NCI-H460 (cell line): Measurements from ENCODE around the gene FBXO46. TPM values are rescaled to one million over a fixed set of nuclear protein-coding genes. Genes with fewer than 3 reads are reported as not detected.
"Not testable (repeated sequence)": the region's sequence is repeated elsewhere in the genome, so short reads cannot be mapped to it uniquely, and the experiment has no call there.

ENCODE experiments used
- DNase-seq: peaks from one replicate; pipeline ENCODE4 v3.0.0-alpha.2; 2016; ENCODE audit warnings: low read depth; ENCODE audit errors: extremely low read depth
- total RNA-seq: library from RNA; depleted of rRNA; stranded (reverse); fragments of >200 nt; shearing (Covaris generic); gene quantifications from 2 replicates; pipeline ENCODE4 v1.2.3, GENCODE V29; 2014

FBXO46 gene
- total RNA-seq, 1 experiment from 2014 or later: 9.8 TPM

DNA sequence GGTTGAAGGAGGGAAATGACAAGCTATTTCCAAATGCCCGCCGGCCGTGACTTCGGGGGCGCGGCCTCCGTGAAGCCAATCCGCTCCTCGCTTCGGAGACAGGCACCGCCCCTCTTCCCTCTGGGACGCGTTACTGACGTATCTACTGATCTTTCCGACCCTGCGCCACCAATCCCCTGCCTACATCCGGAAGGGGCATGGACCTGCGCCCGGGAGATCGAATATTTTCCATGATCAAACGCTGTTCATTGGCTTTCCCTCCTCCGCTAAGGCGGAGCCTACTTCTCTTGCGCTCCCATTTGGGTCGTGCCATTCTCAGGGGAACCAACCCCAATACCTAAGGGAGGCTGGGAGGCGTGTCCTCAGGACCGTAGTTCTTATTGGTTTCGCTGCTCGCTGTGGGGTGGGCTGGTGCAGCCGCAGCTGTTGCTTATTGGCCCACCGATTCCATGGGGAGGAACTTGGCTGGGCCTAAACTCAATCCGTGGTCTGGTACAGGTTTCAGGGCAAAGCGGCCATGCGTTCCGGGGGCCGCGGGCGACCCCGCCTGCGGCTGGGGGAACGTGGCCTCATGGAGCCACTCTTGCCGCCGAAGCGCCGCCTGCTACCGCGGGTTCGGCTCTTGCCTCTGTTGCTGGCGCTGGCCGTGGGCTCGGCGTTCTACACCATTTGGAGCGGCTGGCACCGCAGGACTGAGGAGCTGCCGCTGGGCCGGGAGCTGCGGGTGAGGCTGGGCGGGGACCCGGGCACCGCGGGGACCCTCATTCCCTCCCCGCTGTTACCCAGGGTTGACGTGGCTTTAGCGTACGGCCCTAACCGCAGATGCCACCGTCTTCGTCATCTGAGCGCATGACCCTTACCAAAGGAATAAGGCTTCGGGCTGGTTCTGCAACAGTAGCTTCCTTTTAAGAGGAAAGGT lies 38.2 kb downstream of the FBXO46 start, which contains the start of gene QPCTL:
Gene QPCTL (plus strand): TSS at position 480 of the 919 bp plus-strand sequence. CDS start 38 bp downstream, at position 518.
- DNase-seq: peak; percentile 99

DNA sequence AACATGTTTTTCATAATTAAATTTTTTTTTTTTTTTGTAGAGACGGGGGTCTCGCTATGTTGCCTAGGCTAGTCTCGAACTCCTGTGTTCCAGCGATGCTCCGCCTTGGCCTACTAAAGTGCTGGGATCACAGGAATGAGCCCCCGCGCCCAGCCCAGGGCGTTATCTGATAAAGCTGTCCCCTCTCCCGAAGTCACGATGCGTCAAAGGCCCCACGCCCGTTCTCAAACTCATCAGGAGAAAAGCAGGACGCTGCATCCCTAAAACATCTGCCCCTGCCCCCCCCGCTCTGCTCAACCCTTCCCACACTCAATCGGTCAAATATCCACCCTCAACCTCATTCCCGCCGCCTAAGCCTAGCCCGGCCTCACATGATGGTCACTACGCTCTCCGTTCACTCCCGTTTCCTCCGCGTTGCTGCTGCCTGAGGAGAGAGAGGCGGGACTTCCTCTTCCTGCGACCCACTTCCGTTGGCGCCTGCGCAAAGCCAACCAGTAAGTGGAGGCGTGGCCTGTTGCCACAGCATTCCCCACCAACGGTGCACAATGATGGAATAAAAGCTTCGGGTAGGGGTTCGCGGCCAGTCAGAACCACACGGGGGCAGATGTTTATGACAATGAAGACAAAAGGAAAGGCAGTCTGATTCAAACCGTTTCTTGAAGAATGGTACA lies 39.0 kb downstream of the FBXO46 start, which contains the start of gene SNRPD2:
Gene SNRPD2 (minus strand): TSS at position 438 of the 671 bp plus-strand sequence. CDS start 65 bp downstream, at position 373.
- peak; percentile 93 for DNase-seq

DNA sequence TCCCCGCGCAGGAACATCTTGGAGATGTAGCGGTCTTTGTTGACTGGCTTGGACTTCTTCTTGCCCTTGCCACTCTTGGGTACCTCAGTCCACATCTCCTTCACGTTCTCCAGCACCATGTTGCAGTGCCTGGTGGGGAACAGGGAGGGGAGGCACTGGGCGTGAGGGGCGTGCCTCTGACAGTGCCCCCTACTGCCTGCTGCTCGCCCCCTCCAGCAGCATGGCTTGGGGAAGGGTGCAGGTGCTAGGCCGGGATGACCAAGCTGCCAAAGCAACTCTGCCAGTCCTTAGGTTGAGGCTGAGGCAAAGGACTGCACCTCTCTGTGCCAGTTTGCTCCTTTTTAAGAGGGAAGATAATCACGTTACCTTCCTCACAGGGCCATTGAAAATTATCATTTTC lies 43.1 kb downstream of the FBXO46 start:
- no peak for DNase-seq

DNA sequence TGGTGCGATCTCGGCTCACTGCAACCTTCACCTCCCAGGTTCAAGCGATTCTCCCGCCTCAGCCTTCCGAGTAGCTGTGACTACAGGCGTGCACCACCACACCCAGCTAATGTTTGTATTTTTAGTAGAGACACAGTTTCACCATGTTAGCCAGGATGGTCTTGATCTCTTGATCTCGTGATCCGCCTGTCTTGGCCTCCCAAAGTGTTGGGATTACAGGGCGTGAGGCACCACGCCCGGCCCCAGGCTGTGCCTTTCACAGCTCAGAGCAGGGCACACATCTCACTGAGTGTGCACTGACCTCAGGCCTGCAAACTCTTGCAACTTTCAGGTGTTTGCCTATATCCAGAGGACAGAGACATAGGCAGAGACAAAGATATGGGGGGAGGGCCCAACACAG lies 45.7 kb downstream of the FBXO46 start:
- DNase-seq: not testable (repeated sequence)

GRCh38 chr19:45682908-45683307 lies 47.8 kb downstream of the FBXO46 start:
- no peak for DNase-seq

DNA sequence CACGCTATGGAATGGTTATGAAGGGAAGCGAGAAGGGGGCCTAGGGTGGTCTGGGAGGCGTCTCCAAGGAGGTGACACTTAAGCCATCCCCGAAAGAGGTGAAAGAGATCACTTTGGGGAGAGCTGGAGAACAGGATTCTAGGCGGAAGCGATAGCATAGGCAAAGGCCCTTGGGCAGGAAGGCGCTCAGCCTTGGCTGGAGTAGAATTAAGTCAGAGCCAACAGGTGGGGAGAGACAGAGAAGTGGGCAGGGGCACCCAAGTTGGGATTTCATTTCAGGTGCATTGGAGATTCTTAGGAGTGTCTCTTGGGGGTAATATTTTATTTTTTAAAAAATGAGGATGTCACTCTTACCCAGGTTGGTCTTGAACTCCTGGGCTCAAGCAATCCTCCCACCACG lies 48.6 kb downstream of the FBXO46 start:
- DNase-seq: no peak

GRCh38 chr19:45681391-45682015 lies 49.2 kb downstream of the FBXO46 start:
- peak; percentile 76 for DNase-seq

GRCh38 chr19:45677351-45678230 lies 53.1 kb downstream of the FBXO46 start:
- peak; percentile 21 for DNase-seq

GRCh38 chr19:45676851-45677263 lies 53.8 kb downstream of the FBXO46 start:
- no peak for DNase-seq

DNA sequence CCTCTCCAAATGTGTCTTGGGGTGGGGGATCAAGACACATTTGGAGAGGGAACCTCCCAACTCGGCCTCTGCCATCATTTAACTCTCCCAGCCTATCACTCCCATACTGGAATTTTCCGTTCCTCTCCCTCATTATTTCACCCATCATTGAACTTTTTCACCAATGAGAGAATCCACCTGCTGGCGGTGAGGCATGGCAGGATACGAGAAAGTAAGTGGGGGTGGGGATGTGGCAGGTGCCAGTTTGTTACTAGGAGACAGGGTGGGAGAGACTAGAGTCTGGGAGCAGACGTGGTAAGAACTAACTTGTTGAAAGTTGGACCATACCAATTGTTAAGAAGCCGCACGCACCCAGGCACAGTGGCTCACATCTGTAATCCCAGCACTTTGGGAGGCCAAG lies 55.8 kb downstream of the FBXO46 start:
- DNase-seq: no peak

DNA sequence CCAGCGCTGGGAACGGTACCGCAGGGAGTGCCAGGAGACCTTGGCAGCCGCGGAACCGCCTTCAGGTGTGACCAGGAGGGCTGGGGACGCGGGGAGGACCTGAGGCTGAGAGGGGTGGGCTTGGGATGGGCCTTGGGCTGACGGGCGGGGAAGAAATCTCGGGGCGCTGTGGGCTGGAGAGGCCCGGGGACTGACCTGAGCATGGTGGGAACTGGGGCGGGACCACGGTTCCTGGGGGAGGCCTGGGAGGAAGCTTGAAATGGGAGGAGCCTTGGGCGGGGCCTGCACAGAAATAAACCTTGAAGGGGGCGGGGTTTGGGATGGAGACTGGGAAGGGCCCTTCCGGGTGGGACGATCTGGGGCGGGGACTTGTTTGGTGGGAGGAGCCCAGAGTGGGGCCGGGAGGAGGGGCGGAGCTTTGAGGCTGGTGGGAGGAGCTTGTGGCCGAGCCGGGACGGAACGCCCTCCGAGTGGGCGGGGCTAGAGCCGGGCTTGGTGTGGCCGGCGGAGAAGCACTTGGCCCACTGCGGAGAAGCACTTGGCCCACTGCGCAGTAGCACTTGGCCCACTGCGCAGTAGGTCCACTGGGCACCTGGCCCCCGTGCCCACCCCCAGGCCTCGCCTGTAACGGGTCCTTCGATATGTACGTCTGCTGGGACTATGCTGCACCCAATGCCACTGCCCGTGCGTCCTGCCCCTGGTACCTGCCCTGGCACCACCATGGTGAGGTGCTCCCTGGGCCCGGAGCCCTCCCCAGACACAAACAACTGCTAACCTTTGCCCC lies 59.8 kb downstream of the FBXO46 start:
- DNase-seq: peak; percentile 33

DNA sequence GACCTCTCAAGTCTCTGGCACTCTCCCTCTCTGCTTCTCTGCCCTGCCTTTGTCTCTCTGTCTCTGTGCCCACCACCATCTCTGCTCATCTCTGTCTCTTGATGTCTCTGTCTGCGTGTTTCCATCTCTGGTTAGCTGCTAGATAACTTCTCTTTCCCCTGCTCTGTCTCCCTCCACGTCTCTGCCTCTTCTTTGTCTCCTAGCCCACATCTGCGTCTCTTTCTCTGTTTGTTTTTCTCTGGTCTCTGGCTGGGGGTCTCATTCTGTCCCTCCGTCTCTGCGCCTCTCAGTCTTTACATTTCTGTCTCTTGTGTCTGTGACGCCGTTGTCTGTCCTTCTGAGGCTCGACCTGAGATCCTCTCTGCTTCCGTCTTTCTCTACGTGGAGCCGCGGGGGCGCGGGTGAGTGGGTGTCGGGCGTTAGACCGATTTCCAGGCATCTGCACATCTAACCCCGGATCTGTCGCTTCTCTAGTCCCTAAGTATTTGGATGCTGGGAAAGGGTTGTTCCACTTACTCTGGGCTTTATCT lies 62.3 kb downstream of the FBXO46 start:
- no peak for DNase-seq

- DNase-seq: peak; percentile 52
Measured at GRCh38 chr19:45667620-45668341, 62.9 kb downstream of the FBXO46 start, which contains the start of gene GIPR. GIPR (plus strand) TSS chr19:45668221; CDS start chr19:45669521, 1,300 bp downstream.

- no peak for DNase-seq
Measured at GRCh38 chr19:45664575-45664974, 66.1 kb downstream of the FBXO46 start.

GRCh38 chr19:45663800-45664199 lies 66.9 kb downstream of the FBXO46 start:
- DNase-seq: no peak

GRCh38 chr19:45660636-45661035 lies 70.1 kb downstream of the FBXO46 start:
- DNase-seq: no peak
